HG02884 (cell line): ENCODE data around the gene C1orf174.
"Not testable (repeated sequence)": the region's sequence is repeated elsewhere in the genome, so short reads cannot be mapped to it uniquely, and the experiment has no call there.

Experiments used
- ATAC-seq: cut with Tn5 transposase; IDR thresholded peaks from one replicate; pipeline ENCODE4 v1.9.1; 2021; ENCODE audit warnings: mild to moderate bottlenecking, moderate library complexity; ENCODE audit not compliant: unreplicated experiment

The C1orf174 gene

GRCh38 chr1:3926956-3927355 is 26.9 kb upstream of the C1orf174 start:
- no peak for ATAC-seq

- no peak for ATAC-seq
Measured at GRCh38 chr1:3925762-3926161, 25.7 kb upstream of the C1orf174 start.

- ATAC-seq = no peak
Measured at GRCh38 chr1:3925256-3925655, 25.2 kb upstream of the C1orf174 start.

- no peak for ATAC-seq
Measured at GRCh38 chr1:3924825-3925220, 24.8 kb upstream of the C1orf174 start.

GRCh38 chr1:3924186-3924824 is 24.2 kb upstream of the C1orf174 start:
- no peak for ATAC-seq

DNA sequence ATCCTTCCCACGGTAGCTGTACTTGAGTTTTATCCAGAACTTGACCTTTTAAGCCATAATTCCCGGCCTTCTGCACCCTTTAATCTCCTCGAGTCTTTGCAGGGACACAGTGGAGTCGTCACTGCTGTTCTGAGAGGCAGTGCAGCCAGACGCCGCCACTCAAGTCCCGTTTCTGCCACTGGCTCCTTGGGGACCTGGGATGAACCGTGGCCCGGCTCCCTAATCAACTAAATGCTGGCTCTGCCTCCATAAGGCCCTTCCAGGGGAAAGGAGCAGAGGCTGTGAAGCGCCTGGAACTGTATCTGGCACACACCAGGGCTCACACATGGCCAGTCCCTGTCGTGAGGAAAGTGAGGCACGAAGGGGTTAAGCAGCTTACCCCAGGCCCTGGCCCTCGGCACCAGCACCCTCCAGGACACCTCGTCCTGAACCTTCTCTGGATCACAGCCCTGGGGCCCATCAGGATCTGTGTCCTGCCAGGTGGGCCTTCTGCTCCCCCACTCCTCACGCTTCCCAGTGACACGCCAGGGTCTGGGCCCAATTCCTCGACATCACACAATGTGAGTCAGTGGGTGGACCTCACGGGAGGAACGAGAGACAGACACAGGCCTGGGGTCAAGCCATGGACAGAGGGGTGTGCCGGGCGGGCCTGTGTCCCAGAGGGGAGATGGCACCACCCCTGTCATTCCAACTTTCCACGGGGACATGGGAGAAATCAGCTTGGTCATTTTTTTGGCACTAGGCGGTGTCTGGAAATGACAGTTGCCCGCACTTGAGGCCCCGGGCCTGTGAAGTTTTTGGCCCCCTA is 23.5 kb upstream of the C1orf174 start:
- ATAC-seq = no peak

DNA sequence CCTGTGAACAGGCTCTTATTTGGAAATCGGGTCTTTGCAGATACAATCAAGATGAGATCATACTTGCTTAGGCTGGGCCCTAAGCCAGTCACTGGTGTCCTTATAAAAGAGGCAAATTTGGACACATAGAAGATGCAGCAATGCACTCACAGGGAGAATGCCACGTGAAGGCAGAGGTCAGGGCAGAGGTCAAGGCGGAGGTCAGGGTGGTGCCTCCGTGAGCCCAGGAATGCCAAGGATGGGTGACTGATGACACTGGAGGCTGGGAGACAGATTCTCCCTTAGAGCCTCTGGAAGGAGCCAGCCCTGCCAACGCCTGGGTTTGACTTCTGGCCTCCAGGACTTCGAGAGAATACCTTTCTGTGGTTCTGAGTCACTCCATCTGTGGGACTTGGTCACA is 22.8 kb upstream of the C1orf174 start:
- ATAC-seq = no peak

DNA sequence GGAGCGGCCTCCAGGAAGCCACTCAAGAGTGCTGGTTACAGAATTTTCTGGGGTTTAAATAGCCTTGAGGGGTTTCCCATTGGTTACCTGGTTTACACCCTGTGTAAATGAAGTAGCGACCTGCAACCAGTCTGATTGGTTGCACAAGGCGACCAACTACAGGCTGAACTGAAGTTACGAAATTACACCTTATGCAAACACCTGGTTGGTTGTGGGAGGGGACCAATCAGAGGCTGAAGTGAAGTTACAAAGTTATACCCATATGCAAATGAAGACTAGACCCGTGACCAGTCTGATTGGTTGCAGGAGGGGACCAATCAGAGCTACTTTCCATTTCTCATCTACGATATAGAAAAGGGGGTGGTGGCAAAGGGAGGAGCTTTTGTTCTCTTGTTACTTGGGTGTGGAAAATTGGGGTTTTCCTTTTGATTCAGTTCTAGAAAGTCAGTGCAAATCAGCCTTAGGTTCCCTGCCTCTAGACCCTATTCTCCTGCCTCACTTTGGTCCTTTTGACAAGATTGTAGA is 22.2 kb upstream of the C1orf174 start:
- no peak for ATAC-seq

DNA sequence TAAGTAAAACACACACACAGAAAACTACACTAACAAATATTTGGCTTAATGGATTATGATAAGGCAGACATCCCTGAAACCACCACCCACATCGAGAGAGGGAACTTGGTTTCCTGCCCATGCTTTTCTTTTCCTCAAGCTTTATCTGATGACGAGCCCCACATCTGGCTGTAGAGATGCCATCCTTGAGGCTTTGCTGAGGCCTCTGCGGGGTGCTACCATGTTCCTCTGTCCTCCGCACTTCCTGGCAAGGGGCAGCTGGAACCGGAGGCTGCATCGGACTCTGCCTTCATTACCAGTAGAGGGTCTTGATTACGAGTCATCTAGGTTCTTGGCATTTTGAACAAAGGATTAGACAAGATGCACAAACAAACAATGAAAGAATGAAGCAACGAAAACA is 21.7 kb upstream of the C1orf174 start:
- no peak for ATAC-seq

GRCh38 chr1:3919706-3920105 is 19.6 kb upstream of the C1orf174 start:
- ATAC-seq = no peak

DNA sequence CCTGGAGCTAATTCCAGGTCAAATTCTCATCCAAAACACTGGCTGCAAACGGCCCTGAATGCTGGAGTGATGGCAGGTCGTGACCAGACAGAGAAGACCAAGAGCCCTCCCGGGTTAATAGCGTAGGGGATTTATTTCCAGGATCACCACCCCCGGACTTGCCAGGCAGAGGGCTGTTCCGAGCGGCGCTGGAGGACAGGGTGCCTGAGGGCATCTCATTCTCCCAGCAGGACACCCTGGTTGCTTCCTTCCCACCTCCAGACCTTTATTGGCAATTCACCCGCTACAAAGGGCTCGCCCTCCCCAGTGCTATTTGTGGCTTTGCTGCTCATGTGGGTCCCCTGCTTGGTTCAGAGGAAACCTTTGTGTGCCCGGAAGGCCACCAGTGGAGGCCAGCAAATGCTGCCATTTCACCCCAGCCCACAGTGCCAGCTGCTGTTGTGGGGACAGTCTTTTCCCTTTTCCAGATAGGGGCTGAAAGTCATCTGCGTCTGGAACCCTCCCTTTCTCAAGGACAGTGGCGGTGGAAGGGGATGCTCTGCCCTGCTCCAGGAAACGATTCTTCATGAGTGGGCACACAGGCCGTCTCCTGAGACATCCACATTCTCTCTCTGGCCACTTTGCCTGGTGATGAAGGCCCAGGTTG is 19.0 kb upstream of the C1orf174 start:
- no peak for ATAC-seq

DNA sequence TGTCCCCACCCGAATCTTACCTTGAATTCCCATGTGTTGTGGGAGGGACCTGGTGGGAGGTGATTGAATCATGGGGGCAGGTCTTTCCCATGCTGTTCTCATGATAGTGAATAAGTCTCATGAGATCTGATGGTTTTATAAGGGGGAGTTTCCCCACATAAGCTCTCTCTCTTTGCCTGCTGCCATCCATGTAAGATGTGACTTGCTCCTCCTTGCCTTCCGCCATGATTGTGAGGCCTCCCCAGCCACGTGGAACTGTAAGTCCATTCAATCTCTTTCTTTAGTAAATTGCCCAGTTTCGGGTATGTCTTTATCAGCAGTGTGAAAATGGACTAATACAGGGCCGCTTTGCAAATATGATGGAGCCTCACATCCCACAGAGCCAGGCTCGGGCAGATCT is 18.3 kb upstream of the C1orf174 start:
- not testable (repeated sequence) for ATAC-seq

DNA sequence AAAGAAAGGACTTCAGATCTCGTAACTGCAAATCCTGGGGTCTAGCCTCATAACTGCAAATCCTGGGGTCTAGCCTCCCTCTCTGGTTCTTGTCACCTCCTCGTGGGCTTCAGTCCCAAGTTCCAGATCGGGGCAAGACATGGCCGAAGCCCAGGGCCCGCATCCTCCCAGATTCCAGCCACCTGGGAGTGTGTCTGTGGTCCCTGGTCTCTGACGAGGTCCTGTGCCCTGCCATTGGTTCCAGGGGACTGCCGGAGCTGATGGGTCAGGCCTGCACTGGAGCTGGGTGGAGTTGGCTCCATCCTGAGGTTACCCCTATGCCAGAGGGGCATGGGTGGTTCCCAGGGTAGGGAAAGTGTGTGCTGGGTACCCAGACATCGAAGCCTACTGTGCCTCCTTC is 17.7 kb upstream of the C1orf174 start:
- ATAC-seq = no peak

DNA sequence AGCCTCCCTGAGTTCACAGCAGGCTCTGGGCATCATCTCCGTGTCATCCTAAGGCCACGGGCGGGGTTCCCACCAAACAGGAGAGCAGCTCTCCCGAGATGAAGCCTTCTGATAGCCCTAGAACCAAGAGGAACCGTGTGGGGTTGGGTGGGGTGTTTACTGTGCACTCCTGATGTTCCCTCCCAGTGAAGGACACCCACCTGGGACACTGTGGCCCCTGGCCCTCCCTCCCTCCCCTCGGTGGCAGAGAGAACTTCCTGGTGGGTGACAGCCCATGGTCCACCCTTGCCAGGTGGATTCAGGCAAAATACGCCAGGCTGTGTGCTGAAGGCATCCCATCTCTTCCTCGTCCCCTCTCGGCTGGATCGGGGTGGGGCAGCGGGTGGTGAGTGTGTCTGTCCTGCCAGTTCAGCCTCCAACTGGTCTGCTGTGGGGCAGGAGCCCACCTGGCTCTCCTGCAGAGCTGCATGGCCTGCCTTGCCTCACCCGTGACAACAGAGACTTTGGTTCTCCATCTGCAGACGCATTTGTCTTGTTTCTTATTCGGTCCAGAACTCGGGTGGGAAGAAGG is 15.6 kb upstream of the C1orf174 start:
- ATAC-seq = no peak

- no peak for ATAC-seq
Measured at GRCh38 chr1:3914911-3915310, 14.8 kb upstream of the C1orf174 start.

DNA sequence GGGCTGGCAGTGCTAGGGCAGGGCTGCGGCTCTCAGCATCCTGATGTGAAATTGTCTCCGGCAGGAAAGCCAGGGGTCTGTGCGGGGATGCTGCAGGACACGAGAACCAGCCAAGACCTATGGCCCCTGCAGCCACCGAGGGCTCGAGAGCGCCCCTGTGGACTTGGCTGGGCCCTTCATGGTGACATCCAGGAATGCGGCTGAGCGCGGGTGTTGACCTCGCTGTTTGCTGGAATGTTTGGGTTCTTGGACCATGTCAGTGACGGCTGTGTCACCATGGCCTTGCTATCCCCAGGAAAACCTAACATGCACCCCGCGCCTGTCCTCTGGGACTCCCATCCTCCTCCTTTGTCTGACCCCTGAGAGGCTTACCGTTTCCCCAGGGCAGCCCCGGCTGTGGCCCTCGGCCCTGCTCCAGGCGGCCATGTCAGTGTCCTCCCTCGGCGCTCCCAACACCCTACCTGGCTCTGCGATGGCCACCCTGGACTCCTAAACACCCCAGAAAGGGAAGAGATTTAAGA is 14.3 kb upstream of the C1orf174 start:
- ATAC-seq = no peak

- ATAC-seq = no peak
Measured at GRCh38 chr1:3912809-3913685, 13.0 kb upstream of the C1orf174 start.

GRCh38 chr1:3911981-3912808 is 12.1 kb upstream of the C1orf174 start:
- no peak for ATAC-seq
